ENCODE results near the gene CAB39.

- TF ChIP-seq CTCF (IDR thresholded peaks at IDR 0.05) (no peak), REST (IDR thresholded peaks at IDR 0.05; ENCODE audit: insufficient read depth in 1 of 2, low read depth in 2 of 2, low read length in 1 of 2) (no peak), POLR2AphosphoS5 (IDR thresholded peaks at IDR 0.05; ENCODE audit: low read depth, low read length) (no peak), TCF7L2 (IDR thresholded peaks at IDR 0.05; ENCODE audit: low read depth, low read length) (no peak), SIN3A (IDR thresholded peaks at IDR 0.05; ENCODE audit: borderline replicate concordance, insufficient read depth, low read depth, low read length) (no peak)
Observed at GRCh38 chr2:230719340-230719739, 6.7 kb downstream of the CAB39 start.
